GM21360 (cell line): ENCODE data around the gene MGMT.

ENCODE experiments used
- ATAC-seq: cut with Tn5 transposase; IDR thresholded peaks from one replicate; pipeline ENCODE4 v1.9.1; 2021; ENCODE audit warnings: mild to moderate bottlenecking, moderate library complexity; ENCODE audit not compliant: unreplicated experiment

MGMT gene

GRCh38 chr10:129812398-129812797, 345.4 kb downstream of the MGMT start:
- ATAC-seq: no peak

DNA sequence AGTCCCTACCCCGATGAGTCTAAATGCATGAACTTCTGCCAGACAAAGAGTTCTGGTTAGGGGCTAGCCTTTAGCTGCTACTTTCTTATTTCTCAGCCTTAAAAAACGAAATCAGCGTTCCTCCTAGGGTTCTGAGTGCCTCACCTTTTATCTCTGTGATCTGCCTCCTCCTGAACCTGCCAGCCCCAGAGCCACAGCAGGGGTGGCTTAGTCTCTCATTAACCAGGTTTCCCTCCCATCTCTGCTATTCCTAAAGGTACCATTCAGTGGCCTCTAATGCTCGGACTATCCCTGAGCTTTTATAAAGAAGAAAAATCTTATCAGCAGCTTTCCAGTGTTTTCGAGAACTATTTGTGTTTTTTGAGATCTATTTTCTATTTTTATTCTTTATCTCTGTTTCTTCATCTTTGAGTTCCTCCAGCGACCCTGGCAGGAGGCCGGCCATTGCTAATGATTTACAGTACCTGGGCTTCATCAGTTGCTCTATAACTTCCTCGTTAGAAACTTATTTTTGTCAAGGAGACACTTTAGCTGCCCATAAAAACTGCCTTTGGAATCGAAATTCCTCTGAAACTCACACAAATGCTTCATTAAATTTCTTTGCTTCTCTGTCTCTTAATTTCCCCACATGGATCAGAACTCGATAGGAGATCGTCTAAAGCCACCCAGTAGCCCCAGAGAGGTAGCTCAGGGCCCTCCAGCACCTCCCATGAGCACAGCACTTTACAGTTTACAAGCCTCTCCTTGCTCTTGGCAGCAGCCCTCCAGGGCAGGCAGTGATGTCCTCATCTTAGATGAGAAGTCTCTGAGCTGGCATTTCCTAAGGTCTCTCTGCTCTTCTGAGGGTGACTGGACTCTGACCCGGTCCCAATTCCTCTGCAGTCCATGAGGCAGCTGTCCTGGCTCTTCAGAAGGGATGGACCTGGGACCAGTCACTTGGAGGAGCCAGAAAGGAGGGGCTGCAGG, 347.9 kb downstream of the MGMT start:
- ATAC-seq: no peak

- ATAC-seq: no peak
These were observed 349.0 kb downstream of the MGMT start for GRCh38 chr10:129815898-129816655.

DNA sequence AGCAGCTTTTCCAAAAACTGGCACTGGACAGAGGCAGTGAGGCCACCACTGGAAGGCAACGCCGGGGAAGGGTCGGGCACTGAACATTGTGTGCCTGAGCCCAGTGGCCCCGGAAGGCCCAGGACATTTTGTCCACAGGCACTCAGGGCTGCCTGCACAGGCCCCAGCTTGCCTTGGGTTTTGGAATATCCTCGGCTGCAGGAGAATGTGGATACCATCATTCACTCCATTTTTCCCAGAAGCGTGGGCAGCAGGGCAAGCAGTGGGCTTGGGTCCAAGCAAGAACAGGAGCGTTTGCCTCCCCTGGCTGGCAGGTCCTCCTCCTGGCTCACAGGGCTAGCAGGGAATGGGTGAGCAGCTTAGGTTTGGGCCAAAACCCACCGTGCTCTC, 349.6 kb downstream of the MGMT start:
- no peak for ATAC-seq
